Stimulated activated CD8-positive, alpha-beta memory T cell treated with anti-CD3 and anti-CD28 coated beads, Interleukin-12 subunit alpha, Interleukin-12 subunit beta, amount 100 ng/mL, for 1 hour (primary cell): ENCODE data around the gene TRIM8.

Experiments used
- DNase-seq: peaks from one replicate; pipeline ENCODE4 v3.0.0-alpha.2; 2020; ENCODE audit warnings: low read depth

TRIM8 gene

DNA sequence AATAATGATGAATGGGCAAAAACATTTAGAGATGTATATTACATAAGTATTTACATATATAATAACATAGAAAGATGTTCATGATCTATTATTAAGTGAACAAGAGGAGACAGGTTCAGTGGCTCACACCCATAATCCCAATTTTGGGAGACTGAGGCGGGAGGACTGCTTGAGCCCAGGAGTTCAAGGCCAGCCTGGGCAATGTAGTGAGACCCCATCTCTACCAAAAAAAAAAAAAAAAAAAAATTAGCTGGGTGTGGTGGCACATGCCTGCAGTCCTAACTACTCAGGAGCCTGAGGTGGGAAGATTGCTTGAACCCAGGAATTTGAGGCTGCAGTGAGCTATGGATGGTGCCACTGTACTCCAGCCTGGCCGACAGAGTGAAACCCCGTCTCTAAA, 57.5 kb downstream of the TRIM8 start:
- DNase-seq = no peak

DNA sequence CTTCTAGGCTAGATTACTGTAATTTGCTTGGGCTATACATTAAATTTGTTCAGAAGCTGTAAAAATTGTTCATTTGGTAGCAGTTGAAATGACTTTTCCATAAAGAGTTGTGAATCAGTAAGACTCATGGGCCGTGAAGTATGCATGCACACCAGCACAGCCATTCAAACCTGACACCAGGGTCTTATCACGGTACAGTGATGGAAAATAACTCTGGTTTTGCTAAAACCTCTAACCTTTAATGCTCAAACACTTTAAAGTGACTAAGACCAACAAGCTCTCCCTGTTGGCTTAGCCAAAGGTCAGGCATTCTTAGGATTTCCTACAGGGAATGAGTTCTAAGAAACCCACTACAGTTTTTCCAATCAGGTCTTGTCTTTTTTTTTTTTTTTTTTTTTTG, 58.5 kb downstream of the TRIM8 start:
- DNase-seq = no peak

DNA sequence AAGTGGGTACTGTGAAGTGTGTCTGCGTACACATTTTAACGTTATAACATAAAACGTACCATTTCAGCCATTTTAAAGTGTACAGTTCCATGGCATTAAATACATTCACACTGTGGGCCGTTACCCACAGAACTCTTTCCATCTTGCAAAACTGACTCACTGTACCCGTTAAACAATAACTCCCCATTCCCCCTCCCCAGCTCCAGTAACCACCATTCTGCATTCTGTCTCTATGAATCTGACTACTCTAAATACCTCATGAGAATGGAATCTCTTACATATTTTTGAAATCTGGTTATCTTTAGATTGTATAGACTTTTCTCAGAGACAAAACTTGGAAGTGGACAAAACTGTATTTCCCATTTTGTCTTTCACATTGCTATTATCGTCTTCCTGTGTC, 60.6 kb downstream of the TRIM8 start:
- no peak for DNase-seq

DNA sequence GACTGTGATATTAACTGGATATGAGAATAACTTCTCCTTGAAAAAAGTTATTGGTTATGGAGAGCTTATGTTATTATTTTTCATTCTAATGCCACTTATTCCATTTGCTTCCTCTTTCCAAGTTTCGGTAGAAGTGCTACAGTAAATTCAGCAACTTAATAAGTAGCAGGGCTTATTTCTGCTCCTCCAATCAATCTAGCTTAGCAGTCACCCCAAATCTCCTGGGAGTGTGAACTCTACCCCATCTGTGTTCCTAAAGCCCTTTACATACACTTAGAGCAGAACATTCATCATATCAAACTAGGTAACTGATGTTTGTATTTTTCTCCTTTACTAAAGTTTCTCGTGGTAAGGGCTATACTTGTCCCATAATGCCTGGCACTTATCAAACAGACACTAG, 61.3 kb downstream of the TRIM8 start:
- DNase-seq = no peak
